NB4 (cell line): ENCODE data around the gene RGR.

Experiments
- DNase-seq: peaks from one replicate; pipeline ENCODE4 v3.0.0; 2010; ENCODE audit warnings: low read depth
- H3K4me3 ChIP-seq: one replicate; pipeline ENCODE4 v1.5.1; 2011; ENCODE audit warnings: mild to moderate bottlenecking, low read depth, low read length, moderate library complexity
- CTCF ChIP-seq: IDR thresholded peaks from one replicate; pipeline ENCODE4 v1.5.1; 2012; ENCODE audit warnings: low read depth, low read length
- MAX ChIP-seq: IDR thresholded peaks from 2 replicates; pipeline ENCODE4 v1.6.1; 2011; ENCODE audit warnings: low read depth, low read length
- MYC ChIP-seq: IDR thresholded peaks from 2 replicates; pipeline ENCODE4 v1.6.1; 2011; ENCODE audit warnings: low read depth, low read length
- POLR2A ChIP-seq: IDR thresholded peaks from 2 replicates; pipeline ENCODE4 v1.6.1; 2011; ENCODE audit warnings: mild to moderate bottlenecking; ENCODE audit not compliant: insufficient read length; ENCODE audit errors: extremely low read depth

Gene RGR

GRCh38 chr10:84234479-84234878, 10.4 kb upstream of the RGR start:
- no peak overlapping the region for H3K4me3 ChIP-seq
- TF ChIP-seq MYC (no peak), CTCF (no peak), MAX (no peak), POLR2A (no peak)
- no peak for DNase-seq

GRCh38 chr10:84235096-84235495, 9.8 kb upstream of the RGR start:
- H3K4me3 ChIP-seq = no peak overlapping the region

GRCh38 chr10:84236807-84237198, 8.1 kb upstream of the RGR start:
- no peak overlapping the region for H3K4me3 ChIP-seq
- DNase-seq = no peak
- TF ChIP-seq MAX = no peak
- no peak for TF ChIP-seq CTCF
- TF ChIP-seq MYC = no peak
- TF ChIP-seq POLR2A = no peak

More at GRCh38 chr10:84235096-84235495, 9.8 kb upstream of the RGR start:
- no peak for TF ChIP-seq POLR2A
- TF ChIP-seq CTCF = no peak
- no peak for TF ChIP-seq MAX
- no peak for TF ChIP-seq MYC
- no peak for DNase-seq

GRCh38 chr10:84237199-84238051, 7.4 kb upstream of the RGR start:
- no peak for TF ChIP-seq CTCF
- TF ChIP-seq MAX = no peak
- TF ChIP-seq MYC = no peak
- no peak for TF ChIP-seq POLR2A
- DNase-seq = no peak
- H3K4me3 ChIP-seq = no peak overlapping the region

GRCh38 chr10:84238909-84239308, 5.9 kb upstream of the RGR start:
- no peak for DNase-seq
- TF ChIP-seq POLR2A = no peak
- TF ChIP-seq CTCF = no peak
- no peak for TF ChIP-seq MYC
- no peak overlapping the region for H3K4me3 ChIP-seq

GRCh38 chr10:84241185-84241790, 3.6 kb upstream of the RGR start, which contains the start of gene LRIT1:
Gene LRIT1 (minus strand): TSS chr10:84241546. CDS start chr10:84241439, 107 bp downstream.
- TF ChIP-seq MYC (no peak), CTCF (no peak), MAX (no peak), POLR2A (no peak)
- no peak within 1 kb of the TSS for H3K4me3 ChIP-seq
- no peak for DNase-seq
